ENCODE data around the gene WDR18.

- TF ChIP-seq SP1 (IDR thresholded peaks at IDR 0.05): no peak
- TF ChIP-seq CTCF (IDR thresholded peaks at IDR 0.05; ENCODE audit: low read depth, low read length, missing input control): no peak
Observed at GRCh38 chr19:1026783-1027649, 42.9 kb downstream of the WDR18 start.
